Endometrial microvascular endothelial cells (primary cell): ENCODE results near the gene KANSL3. TPM values are rescaled to one million over a fixed set of nuclear protein-coding genes. Genes with fewer than 3 reads are reported as not detected.

Experiments used
- in situ Hi-C: cut with HindIII; loops from 2 replicates; pipeline ENCODE4 v1.10.0; 2017; ENCODE audit warnings: low sequenced_read_pairs, low pct_unique_long_range_greater_than_20kb; ENCODE audit errors: inconsistent ontology term
- total RNA-seq: library from RNA; depleted of rRNA; stranded (reverse); fragments of >200 nt; gene quantifications from one replicate; pipeline ENCODE4 v1.2.3, GENCODE V29; 2015; ENCODE audit errors: inconsistent ontology term

Gene KANSL3
- total RNA-seq, 1 donor from 2014 or later = 25.5 TPM

DNA sequence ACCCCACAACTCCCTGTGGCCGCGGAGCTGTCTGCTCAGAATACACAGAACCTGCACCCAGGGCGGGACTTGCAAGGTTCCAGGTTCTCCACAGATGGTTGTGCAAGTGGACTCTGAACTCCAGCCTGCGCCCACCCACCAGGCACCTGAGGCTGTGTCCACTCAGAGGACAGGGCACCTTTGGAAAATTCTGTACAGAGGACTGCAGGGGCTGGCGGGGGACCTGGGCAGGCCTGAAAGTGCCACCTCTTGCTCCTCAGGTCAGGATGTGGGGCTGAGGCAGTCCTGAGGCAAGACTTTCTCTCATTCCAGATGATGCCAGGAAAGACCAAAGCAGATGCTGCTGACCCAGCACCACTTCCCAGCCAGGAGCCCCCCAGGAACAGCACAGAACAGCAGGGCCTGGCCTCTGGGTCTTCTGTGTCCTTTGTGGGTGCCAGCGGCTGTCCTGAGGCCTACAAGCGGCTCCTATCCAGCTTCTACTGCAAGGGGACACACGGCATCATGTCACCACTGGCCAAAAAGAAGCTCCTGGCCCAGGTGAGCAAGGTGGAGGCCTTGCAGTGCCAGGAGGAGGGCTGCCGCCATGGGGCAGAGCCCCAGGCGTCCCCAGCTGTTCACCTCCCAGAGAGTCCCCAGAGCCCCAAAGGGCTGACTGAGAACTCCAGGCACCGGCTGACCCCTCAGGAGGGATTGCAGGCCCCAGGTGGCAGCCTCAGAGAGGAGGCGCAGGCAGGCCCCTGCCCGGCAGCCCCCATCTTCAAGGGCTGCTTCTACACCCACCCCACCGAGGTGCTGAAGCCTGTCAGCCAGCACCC, 87.1 kb downstream of the KANSL3 start:
- in situ Hi-C loops = no loop called here

DNA sequence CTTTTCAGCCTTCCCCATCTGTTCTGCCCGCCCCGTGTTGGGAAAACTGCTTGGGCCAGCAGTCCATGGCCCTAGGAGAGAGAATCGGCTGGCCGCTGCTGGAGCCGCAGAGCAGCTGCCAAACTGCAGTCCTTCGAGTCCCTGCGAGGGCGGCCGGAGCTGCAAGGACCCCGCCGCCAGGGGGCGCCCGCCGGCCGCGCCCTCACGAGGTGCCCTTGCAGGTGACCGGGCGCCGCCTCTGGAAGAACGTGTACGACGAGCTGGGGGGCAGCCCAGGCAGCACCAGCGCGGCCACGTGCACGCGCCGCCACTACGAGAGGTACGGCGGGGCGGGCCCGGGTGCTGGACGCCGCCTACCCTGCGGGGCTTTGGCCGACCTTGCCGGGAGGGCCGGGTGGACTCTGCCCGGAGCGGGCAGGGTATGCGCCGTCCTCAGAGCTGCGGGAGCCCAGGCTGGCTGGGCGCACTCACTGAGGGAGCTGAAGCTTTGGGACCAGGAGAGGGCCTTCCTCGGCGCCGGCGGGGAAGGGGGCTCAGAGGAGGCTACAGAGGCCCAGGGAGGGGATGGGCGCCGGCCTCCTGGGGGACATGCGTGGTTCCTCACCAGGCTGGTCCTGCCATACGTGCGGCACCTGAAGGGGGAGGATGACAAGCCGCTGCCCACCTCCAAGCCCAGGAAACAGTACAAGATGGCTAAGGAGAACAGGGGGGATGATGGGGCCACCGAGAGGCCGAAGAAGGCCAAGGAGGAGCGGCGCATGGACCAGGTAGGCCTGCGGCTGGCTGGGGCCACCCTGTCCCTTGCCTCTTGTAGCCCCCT, 87.9 kb downstream of the KANSL3 start:
- in situ Hi-C loops = no loop called here

DNA sequence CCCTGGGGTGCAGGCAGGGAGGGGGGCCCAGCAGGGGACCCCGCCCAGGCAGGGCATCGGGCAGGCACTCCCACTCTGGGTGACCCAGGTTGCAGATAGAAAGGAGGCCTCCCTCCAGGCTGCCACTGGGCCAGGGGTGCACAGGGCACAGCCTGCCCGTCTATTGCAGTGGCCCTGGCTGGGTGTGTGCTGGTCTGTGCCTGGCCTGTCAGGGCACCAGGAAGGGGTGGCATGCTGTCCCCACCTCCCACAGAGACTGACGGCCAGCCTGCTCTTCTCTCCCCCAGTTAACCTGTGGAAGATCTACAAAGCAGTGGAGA, 88.7 kb downstream of the KANSL3 start:
- in situ Hi-C loops = no loop called here

DNA sequence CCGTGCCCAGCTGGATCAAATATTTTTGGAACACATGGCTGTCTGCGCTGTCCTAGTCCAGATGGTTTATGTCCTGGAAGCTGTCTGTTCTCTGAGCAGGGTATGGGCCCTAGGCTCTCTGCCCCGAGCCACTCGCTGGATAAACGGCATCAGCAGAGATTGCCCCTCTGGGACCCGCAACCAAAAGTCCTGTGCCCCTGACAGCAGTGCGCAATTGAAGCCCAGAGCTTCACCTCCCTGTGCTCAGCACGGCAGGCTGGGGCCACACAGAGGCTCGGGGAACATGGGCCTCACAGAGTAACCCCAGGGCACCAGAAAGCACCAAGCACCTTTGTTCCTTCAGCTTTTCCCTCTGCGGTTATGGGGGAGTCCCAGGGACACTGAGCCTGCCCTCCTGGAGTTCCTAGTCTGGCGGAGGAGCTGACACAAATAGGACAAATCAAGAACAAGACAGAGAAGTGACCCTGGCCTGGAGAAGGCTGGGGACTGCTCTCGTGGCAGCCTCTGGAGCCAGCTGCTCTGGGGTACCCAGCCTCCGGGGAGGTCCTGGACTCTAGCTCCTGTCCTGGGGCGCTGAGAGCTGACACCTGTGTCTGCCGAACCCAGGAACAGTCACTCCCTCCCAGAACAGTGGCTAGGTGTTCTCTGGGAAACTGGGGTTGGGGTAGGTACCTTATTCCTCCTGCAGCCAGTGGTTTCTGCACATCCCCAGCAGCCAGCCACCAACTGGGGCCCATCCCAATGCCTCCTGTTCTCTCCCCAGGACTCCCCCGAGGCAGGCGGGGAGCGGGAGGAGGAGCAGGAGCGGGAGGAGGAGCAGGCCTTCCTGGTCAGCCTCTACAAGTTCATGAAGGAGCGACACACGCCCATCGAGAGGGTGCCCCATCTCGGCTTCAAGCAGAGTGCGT, 89.3 kb downstream of the KANSL3 start:
- in situ Hi-C loops = no loop called here

DNA sequence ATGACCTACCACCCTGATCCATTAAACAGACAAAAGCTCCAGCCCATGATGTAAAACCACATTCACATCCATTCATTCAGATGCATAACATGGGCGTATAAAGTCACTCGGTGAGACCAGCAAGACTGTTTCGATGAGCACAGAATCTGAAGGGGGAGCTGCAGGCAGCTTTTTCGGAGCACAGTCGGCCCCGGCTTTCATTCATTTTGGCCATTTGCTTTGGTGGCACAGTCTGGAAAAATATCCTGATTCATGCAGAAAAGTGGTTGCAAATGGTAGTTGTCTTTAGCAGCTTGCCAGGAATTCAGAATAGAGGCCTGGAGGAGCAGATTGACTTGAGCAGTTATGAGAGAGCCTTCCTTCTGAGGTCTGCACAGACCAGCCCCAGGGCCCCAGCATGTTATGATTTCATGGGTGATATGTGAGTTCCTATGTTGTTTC, 90.4 kb downstream of the KANSL3 start:
- in situ Hi-C loops = no loop called here

DNA sequence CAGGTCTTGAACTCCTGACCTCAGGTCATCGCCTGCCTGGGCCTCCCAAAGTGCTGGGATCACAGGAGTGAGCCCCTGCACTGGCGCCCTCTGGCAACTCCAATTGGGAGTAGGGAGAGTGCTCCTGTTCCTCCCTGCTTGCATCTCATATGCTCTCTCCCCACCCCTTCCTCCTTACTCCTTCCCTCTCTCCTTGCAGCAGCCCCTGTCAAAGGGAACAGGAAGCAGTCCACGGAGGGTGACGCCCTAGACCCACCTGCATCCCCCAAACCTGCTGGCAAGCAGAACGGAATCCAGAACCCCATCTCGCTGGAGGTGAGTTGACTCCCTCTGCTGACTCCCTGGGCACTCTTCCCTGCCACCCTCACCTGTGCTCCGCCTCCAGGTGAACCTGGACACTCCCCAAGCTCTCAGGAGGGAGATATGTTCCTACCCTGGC, 90.9 kb downstream of the KANSL3 start:
- in situ Hi-C loops = no loop called here

DNA sequence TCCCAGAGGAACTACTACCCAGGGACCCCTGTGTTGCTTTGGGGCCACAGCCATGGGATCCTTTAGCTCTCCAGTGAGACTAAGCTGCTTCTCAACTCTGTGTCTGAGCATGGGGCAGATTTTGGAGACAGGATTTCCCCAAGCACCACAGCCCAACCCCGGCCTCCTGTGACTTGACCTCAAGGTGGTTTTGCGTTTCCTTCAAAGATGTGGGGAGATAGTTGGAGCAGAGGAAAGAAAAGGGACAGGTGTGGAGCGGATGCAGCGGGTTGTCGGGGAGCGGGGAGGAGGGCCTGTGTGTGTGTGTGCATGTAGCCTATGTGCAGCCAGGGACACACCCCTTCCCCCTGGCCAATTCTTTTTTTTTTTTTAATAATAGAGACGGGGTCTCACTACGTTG, 91.3 kb downstream of the KANSL3 start:
- in situ Hi-C loops = no loop called here

DNA sequence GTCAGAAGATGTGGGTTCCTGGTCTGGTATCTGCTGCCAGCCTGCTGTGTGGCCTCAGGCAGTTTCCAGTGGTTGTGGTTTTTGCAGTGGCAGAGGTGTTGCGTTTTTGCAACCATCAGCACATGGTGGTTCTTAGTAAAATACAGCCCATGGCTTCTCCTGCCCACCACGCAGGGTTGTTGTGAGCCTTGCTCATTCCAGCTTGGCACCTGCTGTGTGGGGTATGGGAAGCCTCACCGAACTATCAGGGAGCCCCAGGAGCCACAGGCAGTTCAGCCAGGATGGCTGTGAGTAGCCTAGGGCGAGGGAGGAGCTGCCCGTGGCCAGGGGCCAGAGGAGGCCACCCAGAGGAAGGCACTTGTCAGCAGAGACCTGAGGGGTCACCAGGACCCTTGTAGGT, 91.8 kb downstream of the KANSL3 start:
- in situ Hi-C loops = no loop called here

Other genes starting within 250 kb of the KANSL3 start
- gene NEURL3, start 133.0 kb downstream of the KANSL3 start, total RNA-seq = not detected
- 8.0 TPM for gene ARID5A, start 101.6 kb downstream of the KANSL3 start, total RNA-seq
- not detected for gene FER1L5, start 4.5 kb upstream of the KANSL3 start, total RNA-seq
- gene LMAN2L, start 101.8 kb upstream of the KANSL3 start, total RNA-seq = 23.5 TPM
- 5.8 TPM for gene CNNM4, start 122.6 kb upstream of the KANSL3 start, total RNA-seq
- 2.5 TPM for gene CNNM3, start 178.0 kb upstream of the KANSL3 start, total RNA-seq
- 1.1 TPM for gene ANKRD23, start 205.7 kb upstream of the KANSL3 start, total RNA-seq
- 13.3 TPM for gene ANKRD39, start 219.7 kb upstream of the KANSL3 start, total RNA-seq
- 0.28 TPM for gene SEMA4C, start 231.8 kb upstream of the KANSL3 start, total RNA-seq